Gastrocnemius medialis (tissue), 4 donors: ENCODE measurements around the gene PPP1R15B.

Experiments used
- POLR2A ChIP-seq, 2 donors: fragments of 450-650 bp; IDR thresholded peaks; one replicate each; pipeline ENCODE4 v1.6.1; 2017; ENCODE audit warnings: antibody characterized with exemption in 2 of 2, mild to moderate bottlenecking in 2 of 2, moderate library complexity in 2 of 2
- TF ChIP-seq, protein P1 (sequence below), 5 experiments: fragments of 450-650 bp in 3 of 5; fragments of 200-600 bp in 2 of 5; sonication (generic) in 2 of 5; IDR thresholded peaks in 4 of 5; conservative IDR thresholded peaks in 1 of 5; 1 replicate in 4 of 5; 2 replicates in 1 of 5; pipeline ENCODE4 v1.5.1; 2016 to 2019; ENCODE audit warnings: antibody characterized with exemption in 5 of 5, mild to moderate bottlenecking in 3 of 5, moderate library complexity in 3 of 5

- TF ChIP-seq, protein P1, sequence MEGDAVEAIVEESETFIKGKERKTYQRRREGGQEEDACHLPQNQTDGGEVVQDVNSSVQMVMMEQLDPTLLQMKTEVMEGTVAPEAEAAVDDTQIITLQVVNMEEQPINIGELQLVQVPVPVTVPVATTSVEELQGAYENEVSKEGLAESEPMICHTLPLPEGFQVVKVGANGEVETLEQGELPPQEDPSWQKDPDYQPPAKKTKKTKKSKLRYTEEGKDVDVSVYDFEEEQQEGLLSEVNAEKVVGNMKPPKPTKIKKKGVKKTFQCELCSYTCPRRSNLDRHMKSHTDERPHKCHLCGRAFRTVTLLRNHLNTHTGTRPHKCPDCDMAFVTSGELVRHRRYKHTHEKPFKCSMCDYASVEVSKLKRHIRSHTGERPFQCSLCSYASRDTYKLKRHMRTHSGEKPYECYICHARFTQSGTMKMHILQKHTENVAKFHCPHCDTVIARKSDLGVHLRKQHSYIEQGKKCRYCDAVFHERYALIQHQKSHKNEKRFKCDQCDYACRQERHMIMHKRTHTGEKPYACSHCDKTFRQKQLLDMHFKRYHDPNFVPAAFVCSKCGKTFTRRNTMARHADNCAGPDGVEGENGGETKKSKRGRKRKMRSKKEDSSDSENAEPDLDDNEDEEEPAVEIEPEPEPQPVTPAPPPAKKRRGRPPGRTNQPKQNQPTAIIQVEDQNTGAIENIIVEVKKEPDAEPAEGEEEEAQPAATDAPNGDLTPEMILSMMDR (IDR thresholded peaks at IDR 0.05 in 4 of 5, conservative IDR thresholded peaks at IDR 0.05 in 1 of 5): no peak
- TF ChIP-seq POLR2A (IDR thresholded peaks at IDR 0.05): no peak
Measured at GRCh38 chr1:204385727-204386126, 25.9 kb downstream of the PPP1R15B start.
